HG03457 (cell line): Measurements from ENCODE around the gene PAAF1.

Experiments used
- ATAC-seq: cut with Tn5 transposase; IDR thresholded peaks from one replicate; pipeline ENCODE4 v1.9.1; 2021; ENCODE audit warnings: moderate number of reproducible peaks; ENCODE audit not compliant: unreplicated experiment

Gene PAAF1

DNA sequence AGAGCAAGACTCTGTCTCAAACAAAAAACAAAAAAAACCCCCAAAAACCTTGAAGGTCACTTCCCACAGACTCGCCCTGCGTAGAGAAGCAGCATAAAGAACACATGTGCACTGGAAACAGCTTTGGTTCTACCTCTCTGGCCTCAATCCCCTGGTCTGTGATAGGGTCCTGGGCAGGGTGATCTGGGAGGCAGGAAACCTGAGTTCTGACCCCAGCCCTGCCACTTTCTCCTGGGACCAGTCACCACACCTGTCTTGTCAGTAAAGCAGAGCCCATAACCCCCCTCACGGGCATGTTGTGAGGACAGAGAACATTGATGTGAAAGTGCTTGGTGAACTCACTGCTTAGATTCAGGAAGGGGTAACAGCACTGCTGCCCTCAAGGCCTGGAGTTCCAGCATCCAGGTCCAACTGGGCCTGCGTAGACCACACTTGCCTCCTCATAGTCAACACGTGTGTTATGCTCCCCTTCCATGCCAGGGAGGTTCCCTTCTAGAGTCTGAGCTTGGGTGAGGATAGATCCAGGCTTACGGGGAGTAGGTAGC is 94.4 kb downstream of the PAAF1 start:
- no peak for ATAC-seq

GRCh38 chr11:73972187-73972586 is 95.4 kb downstream of the PAAF1 start:
- ATAC-seq: no peak

- ATAC-seq: no peak
Observed at GRCh38 chr11:73972620-73973449, 96.0 kb downstream of the PAAF1 start.

DNA sequence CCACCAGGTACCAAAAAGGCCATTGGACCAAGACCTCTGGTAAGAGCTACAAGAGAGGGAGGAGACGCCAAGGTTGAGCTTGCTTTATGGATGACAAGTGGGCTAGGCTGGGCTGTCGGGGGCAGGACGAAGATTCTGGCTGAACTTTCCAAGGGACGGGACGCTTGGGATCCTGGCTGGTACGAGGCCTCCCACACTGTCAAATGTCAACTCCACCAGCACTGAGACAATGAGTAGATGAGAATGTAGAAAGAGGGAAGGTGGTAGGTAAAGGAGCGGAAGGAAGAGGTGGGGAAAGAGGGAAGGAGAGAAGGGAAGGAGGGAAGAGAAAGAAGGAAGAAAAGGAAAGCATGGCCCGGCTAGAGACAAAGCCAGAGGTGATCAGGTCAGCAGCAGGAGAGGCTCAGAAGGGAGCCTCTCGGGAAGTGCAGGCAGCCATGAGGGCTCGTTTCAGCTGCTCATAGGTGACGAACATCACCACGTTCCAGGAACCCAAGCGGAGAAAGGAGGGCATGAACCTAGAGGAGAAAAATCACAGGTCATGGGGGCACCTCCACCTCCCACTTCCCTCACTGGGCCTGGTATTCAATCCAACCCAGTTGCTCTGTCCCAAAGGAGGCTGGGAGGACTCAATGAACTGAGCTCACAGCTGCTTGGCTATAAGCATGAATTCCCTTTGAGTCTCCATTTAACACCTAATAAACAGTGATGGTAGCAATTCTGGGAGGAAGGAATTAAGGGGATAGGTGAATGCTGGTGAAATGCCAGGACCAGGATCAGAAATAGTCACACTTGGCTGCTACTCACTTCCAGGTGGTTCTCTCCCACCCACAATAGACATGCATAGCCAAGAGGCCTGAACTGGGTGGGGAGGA is 98.0 kb downstream of the PAAF1 start:
- ATAC-seq: no peak

GRCh38 chr11:73975479-73975757 is 98.6 kb downstream of the PAAF1 start:
- no peak for ATAC-seq

- ATAC-seq: no peak
Observed at GRCh38 chr11:73976451-73977151, 99.8 kb downstream of the PAAF1 start.

DNA sequence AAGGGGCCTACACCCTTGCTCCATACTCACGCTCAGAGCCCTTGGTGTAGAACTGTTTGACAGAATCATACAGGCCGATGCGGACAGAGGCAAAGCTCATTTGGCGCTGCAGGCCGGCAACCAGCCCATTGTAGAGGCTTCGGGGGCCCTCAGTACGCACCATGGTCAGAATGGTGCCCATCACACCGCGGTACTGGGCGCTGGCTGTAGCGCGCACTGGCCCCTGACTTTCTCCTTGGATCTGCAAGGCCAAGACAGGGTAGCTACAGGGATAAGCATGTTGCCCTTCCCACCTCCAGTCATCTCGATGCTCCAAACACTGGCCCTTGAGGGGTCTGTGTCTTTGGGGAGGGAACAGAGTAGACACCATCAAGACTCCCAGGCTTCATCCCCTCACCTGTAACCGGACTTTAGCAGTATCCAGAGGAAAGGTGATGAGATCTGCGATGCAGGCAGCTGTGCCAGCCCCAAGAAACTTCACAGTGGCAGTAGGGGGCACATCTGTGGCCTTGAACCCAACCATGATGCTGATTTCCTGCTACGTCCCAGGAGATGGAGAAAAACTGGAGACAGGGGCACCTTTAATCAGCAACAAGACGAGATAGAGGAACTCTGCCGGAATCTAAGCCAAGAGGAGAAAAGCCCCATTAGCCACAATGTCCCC is 101.2 kb downstream of the PAAF1 start:
- no peak for ATAC-seq

DNA sequence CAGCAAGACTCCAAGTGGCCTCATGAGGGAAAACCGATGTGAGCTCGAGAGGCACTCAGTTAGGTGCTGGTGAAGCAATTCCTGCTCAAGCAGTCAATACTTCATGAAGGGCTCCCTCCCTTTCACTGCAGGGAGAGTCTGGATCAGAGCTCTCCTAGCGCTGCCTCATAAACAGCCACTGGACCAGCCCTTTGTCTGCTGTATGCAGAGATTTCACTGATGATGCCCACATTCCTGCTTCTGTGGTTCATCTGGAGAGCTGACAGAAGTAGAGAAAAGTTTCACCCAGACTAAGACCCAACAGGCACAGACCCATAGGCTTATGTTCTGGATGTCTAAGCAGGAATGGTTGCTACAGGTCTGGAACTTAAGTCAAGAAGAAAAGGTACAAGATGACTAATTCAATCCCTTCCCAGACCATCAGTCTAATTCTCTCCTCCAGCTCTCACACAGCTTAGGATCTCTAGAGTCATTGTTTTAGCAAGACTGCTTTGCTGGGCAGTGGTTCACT is 101.8 kb downstream of the PAAF1 start:
- ATAC-seq: no peak

DNA sequence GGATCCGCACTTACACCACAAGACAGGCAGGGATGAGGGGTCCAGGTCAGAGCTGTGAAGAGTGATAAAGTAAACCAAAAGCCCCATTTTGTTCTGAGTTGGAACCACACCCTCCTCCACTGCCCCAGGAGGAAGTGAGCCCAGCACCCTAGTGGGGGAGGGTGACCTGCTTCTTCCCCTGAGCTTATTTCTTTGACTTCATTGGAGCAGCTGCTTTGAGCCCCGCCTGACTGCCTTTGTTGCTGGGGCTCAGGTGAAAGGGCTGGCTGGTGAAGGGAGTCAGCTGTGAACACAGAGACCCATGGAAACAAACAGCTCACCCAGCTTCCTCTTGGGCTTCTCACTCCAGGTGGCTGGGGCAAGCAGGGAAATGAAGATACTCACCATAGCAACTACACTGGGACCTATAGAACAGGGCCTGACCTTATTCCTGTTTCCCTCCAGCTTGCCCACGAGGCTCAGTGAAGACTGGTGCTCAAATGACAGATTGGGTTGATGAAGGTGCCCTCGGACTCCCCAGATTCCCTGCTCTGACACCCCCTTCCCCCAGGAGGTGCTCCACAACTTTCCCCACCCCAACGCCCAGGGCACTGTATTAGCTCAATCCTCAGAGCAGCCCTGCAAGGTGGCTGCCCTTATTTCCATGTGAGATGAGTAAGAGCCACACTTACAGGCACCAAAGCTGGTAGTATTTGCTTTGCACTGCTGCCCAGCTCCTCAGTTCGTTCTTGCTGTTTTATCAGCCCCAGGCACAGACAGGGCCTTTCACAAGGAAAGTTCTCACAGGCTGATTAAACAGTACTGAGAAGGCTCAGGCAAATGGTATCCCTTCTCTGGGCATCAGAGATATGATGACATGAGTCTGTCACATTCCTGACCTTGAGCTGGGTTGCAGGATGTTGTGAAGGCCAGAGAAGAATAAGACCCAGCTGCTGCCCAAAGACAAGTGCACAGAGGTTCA is 103.5 kb downstream of the PAAF1 start:
- ATAC-seq: peak; percentile 37
